Measurements from ENCODE around the gene MC1R. TPM values are rescaled to one million over a fixed set of nuclear protein-coding genes. Genes with fewer than 3 reads are reported as not detected.
"Not testable (repeated sequence)": the region's sequence is repeated elsewhere in the genome, so short reads cannot be mapped to it uniquely, and the experiment has no call there.

MC1R gene
- polyA plus RNA-seq, 3 donors, result 0.21 to 3.9 TPM; not detected in 1

DNA sequence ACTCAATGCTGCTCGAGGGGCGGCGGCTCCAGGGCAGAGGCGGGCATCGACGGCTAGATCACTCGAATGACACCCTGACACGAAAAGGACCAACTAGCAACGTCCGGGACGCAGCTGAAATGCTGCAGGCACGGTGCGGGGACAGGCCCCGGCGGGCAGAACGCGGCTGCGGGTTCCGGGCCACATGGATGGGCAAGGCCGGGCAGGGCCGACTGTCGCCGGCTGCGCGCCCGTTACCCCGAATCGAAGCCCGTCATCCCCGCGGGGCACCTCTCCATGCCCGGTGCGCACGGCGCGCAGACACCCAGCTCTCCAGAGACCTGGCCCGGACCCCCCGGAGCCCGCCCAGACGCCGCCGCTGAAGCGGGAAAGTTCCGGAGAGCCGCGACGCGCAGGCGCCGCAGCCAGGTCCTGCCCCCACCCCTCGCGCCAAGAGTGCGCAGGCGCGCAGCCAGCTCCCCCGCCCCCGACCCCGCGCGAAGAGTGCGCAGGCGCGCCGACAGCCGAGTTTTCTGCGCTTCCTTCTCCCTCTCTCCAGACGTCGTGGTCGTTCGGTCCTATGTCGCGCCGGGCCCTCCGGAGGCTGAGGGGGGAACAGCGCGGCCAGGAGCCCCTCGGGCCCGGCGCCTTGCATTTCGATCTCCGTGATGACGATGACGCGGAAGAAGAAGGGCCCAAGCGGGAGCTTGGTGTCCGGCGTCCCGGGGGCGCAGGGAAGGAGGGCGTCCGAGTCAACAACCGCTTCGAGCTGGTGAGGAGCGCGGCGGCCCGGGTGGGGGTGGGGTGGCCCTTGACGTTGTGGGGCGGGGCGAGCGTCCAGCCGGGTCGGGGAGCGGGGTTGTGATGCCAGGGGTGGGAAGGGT, 45.3 kb upstream of the MC1R start, which contains the start of gene TCF25:
TSS of gene TCF25 (plus strand) at position 484 of the 863 bp plus-strand sequence. CDS start at position 560, 76 bp downstream.
- Mint-ChIP-seq H3K27me3 (ENCODE audit: low read depth in 3 of 3) (peaks cover 0 to 3% (median 1%) of the 10 kb centered on the region in 3 donors), H3K4me3 (peak within 1 kb of the TSS; percentile 86 to 93), H3K27ac (peak within 1 kb of the TSS; percentile 98 to 99 (median 99)), H3K9me3 (peaks cover 0 to 3% (median 0%) of the 10 kb centered on the region in 7 donors), H3K36me3 (peaks cover 8 to 40% of the 10 kb centered on the region in 2 donors), H3K4me1 (peaks cover 15% of the 10 kb centered on the region)
- Histone ChIP-seq H3K36me3 (replicated peaks in 1 of 2; ENCODE audit: control insufficient read depth in 1 of 2, insufficient read depth in 2 of 2, low read length in 2 of 2) (peaks cover 10 to 32% of the 10 kb centered on the region in 2 donors), H2AFZ (ENCODE audit: insufficient read depth, low read depth, low read length, poor library complexity, severe bottlenecking) (peak within 1 kb of the TSS; percentile 83), H3K9ac (ENCODE audit: insufficient read depth, low read length, poor library complexity, severe bottlenecking) (peak within 1 kb of the TSS; percentile 99), H3K27ac (ENCODE audit: low read depth in 1 of 2, low read length in 2 of 2) (peak within 1 kb of the TSS; percentile 99 to 100), H3K9me3 (replicated peaks in 1 of 2; ENCODE audit: control insufficient read depth in 1 of 2, insufficient read depth in 1 of 2, low read length in 2 of 2) (peaks cover under 1 to 3% of the 10 kb centered on the region in 2 donors), H3K27me3 (ENCODE audit: control insufficient read depth in 2 of 2, insufficient read depth in 2 of 2, low read length in 2 of 2) (no peaks in the 10 kb centered on the region), H3K79me2 (ENCODE audit: insufficient read depth, low read length) (peaks cover 51% of the 10 kb centered on the region), H3K4me3 (replicated peaks in 1 of 3; ENCODE audit: low read depth in 2 of 3, low read length in 3 of 3) (peak within 1 kb of the TSS; percentile 87 to 97 (median 95)), H3K4me2 (replicated peaks; ENCODE audit: extremely low read depth, low read length, poor library complexity, severe bottlenecking) (peak within 1 kb of the TSS; percentile 90), H4K20me1 (ENCODE audit: insufficient read depth, low read length) (peaks cover 42% of the 10 kb centered on the region), H3K4me1 (ENCODE audit: control insufficient read depth in 1 of 2, insufficient read depth in 2 of 2, low read length in 2 of 2) (peaks cover 18 to 22% of the 10 kb centered on the region in 2 donors)
- peak; percentile 79 to 87 (median 84) for DNase-seq
- intact Hi-C loops (cut with micrococcal nuclease), result loop anchor here (2.0 to 5.0 kb wide), 3 partner anchors 57 to 311 kb away; partner anchors contain the start of genes FANCA (in 1 of the 2), RPL13 (in 1 of the 2) and SPATA2L (in 1 of the 2)
- TF ChIP-seq, protein P1, sequence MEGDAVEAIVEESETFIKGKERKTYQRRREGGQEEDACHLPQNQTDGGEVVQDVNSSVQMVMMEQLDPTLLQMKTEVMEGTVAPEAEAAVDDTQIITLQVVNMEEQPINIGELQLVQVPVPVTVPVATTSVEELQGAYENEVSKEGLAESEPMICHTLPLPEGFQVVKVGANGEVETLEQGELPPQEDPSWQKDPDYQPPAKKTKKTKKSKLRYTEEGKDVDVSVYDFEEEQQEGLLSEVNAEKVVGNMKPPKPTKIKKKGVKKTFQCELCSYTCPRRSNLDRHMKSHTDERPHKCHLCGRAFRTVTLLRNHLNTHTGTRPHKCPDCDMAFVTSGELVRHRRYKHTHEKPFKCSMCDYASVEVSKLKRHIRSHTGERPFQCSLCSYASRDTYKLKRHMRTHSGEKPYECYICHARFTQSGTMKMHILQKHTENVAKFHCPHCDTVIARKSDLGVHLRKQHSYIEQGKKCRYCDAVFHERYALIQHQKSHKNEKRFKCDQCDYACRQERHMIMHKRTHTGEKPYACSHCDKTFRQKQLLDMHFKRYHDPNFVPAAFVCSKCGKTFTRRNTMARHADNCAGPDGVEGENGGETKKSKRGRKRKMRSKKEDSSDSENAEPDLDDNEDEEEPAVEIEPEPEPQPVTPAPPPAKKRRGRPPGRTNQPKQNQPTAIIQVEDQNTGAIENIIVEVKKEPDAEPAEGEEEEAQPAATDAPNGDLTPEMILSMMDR (IDR thresholded peaks at IDR 0.05), result no peak
- WGBS (ENCODE audit: insufficient coverage), result under 1% methylated on average over 89 of the region's 104 CpGs

DNA sequence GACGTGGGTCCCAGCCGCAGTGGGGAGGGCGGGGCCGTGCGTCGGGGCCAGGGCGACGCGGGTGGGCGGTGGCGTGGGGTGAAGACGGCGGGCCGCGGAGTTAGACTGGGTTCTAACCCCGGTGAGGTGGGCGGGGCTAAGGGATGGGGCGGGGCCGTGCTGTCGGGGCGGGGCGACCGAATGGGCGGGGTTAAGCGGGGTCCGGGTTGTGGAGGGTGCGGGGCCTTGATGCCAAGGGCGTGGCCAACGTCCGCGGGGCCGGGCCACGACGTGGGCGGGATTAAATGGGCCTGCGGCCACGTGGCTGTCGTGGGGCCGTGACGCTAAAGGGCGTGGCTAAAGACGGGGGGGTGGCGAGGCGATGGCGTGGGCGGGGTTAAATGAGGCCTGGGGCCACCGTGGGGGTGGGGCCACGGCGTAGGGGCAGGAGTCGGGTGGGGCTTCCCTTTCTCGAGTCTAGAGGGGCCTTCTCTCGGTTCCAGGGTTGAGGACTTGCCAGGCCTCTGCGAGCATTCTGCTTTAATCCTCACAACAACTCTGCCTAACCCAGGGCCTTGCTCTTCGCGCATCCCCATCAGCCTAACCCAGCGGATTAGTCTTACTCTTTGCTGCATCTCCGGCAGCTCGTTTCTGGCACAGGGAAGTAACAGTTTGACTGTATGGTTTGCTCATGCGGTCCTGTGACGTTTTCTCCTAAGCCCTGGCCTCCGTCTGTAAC, 44.5 kb upstream of the MC1R start:
- H3K9ac ChIP-seq (ENCODE audit: insufficient read depth, low read length, poor library complexity, severe bottlenecking), result peak overlapping the region; percentile 99
- H3K4me2 ChIP-seq (replicated peaks; ENCODE audit: extremely low read depth, low read length, poor library complexity, severe bottlenecking), result peak overlapping the region; percentile 90
- no peaks in the 10 kb centered on the region for H3K27me3 ChIP-seq (ENCODE audit: control insufficient read depth in 2 of 2, insufficient read depth in 2 of 2, low read length in 2 of 2)
- no peaks in the 10 kb centered on the region for H3K9me3 ChIP-seq (replicated peaks in 1 of 2; ENCODE audit: control insufficient read depth in 1 of 2, insufficient read depth in 1 of 2, low read length in 2 of 2)
- Mint-ChIP-seq H3K36me3 (peaks cover 13 to 48% of the 10 kb centered on the region in 2 donors), H3K27ac (peak overlapping the region; percentile 98 to 99 (median 99)), H3K4me3 (peak overlapping the region; percentile 86 to 93), H3K27me3 (ENCODE audit: low read depth in 3 of 3) (peaks cover 0 to 3% (median 1%) of the 10 kb centered on the region in 3 donors), H3K4me1 (peaks cover 15% of the 10 kb centered on the region), H3K9me3 (no peaks in the 10 kb centered on the region)
- WGBS (ENCODE audit: insufficient coverage), result 0% methylated on average over 28 of the region's 61 CpGs
- H3K36me3 ChIP-seq (replicated peaks in 1 of 2; ENCODE audit: control insufficient read depth in 1 of 2, insufficient read depth in 2 of 2, low read length in 2 of 2), result peaks cover 18 to 40% of the 10 kb centered on the region in 2 donors
- H3K79me2 ChIP-seq (ENCODE audit: insufficient read depth, low read length), result peaks cover 59% of the 10 kb centered on the region
- TF ChIP-seq, protein P1 (IDR thresholded peaks at IDR 0.05), result no peak
- H3K4me3 ChIP-seq (replicated peaks in 1 of 3; ENCODE audit: low read depth in 2 of 3, low read length in 3 of 3), result peak overlapping the region; percentile 87 to 97 (median 95)
- H3K27ac ChIP-seq (ENCODE audit: low read depth in 1 of 2, low read length in 2 of 2), result peak overlapping the region; percentile 99 to 100
- intact Hi-C loops (cut with micrococcal nuclease), result loop anchor here (2.0 to 5.0 kb wide), 3 partner anchors 57 to 312 kb away; partner anchors contain the start of genes FANCA (in 1 of the 2), RPL13 (in 1 of the 2) and SPATA2L (in 1 of the 2)
- H3K4me1 ChIP-seq (ENCODE audit: control insufficient read depth in 1 of 2, insufficient read depth in 2 of 2, low read length in 2 of 2), result peaks cover 18 to 22% of the 10 kb centered on the region in 2 donors
- H4K20me1 ChIP-seq (ENCODE audit: insufficient read depth, low read length), result peaks cover 50% of the 10 kb centered on the region
- peak; percentile 92 to 98 (median 97) for DNase-seq
- H2AFZ ChIP-seq (ENCODE audit: insufficient read depth, low read depth, low read length, poor library complexity, severe bottlenecking), result peak overlapping the region; percentile 41

DNA sequence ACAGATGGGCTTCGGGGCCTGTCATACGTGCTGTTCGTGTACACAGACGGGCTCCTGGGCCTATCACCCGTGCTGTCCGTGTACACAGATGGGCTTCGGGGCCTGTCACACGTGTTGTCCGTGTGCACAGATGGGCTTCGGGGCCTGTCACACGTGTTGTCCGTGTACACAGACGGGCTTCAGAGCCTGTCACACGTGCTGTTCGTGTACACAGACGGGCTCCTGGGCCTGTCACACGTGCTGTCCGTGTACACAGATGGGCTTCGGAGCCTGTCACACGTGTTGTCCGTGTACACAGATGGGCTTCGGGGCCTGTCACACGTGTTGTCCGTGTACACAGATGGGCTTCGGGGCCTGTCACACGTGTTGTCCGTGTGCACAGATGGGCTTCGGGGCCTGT, 39.5 kb upstream of the MC1R start:
- H3K27me3 Mint-ChIP-seq (ENCODE audit: low read depth in 3 of 3); H3K27me3 ChIP-seq (ENCODE audit: control insufficient read depth in 2 of 2, insufficient read depth in 2 of 2, low read length in 2 of 2); H3K9me3 Mint-ChIP-seq; H3K27ac Mint-ChIP-seq; H3K9ac ChIP-seq (ENCODE audit: insufficient read depth, low read length, poor library complexity, severe bottlenecking); H3K4me3 Mint-ChIP-seq; H3K27ac ChIP-seq (ENCODE audit: low read depth in 1 of 2, low read length in 2 of 2); DNase-seq; H3K4me1 Mint-ChIP-seq; H3K4me3 ChIP-seq (replicated peaks in 1 of 3; ENCODE audit: low read depth in 2 of 3, low read length in 3 of 3); H3K4me2 ChIP-seq (replicated peaks; ENCODE audit: extremely low read depth, low read length, poor library complexity, severe bottlenecking); H2AFZ ChIP-seq (ENCODE audit: insufficient read depth, low read depth, low read length, poor library complexity, severe bottlenecking); H3K9me3 ChIP-seq (replicated peaks in 1 of 2; ENCODE audit: control insufficient read depth in 1 of 2, insufficient read depth in 1 of 2, low read length in 2 of 2); intact Hi-C loops (cut with micrococcal nuclease): not testable (repeated sequence)
- Histone ChIP-seq H3K36me3 (replicated peaks in 1 of 2; ENCODE audit: control insufficient read depth in 1 of 2, insufficient read depth in 2 of 2, low read length in 2 of 2) (peaks cover 52 to 88% of the 10 kb centered on the region in 2 donors), H4K20me1 (ENCODE audit: insufficient read depth, low read length) (peaks cover 98% of the 10 kb centered on the region), H3K4me1 (ENCODE audit: control insufficient read depth in 1 of 2, insufficient read depth in 2 of 2, low read length in 2 of 2) (peaks cover 11% of the 10 kb centered on the region in 2 donors), H3K79me2 (ENCODE audit: insufficient read depth, low read length) (peaks cover 96% of the 10 kb centered on the region)
- peaks cover 43 to 75% of the 10 kb centered on the region in 2 donors for H3K36me3 Mint-ChIP-seq
- 98% methylated on average over 19 of the region's 28 CpGs for WGBS (ENCODE audit: insufficient coverage)

Measured in CD14-positive monocyte (primary cell).